H54 (cell line): Measurements from ENCODE around the gene ATP5F1A.
A peak's percentile ranks its signal among the peaks of the same experiment; 100 is the strongest.

ENCODE experiments used
- DNase-seq: peaks from one replicate; pipeline ENCODE4 v3.0.0; 2011; ENCODE audit warnings: low spot score, mixed read lengths; ENCODE audit not compliant: insufficient read length
- FAIRE-seq: peaks from 3 replicates; lab custom pipeline; 2011; peaks lifted over from hg19 to GRCh38; lab: Jason Lieb, UNC
- POLR2A ChIP-seq: IDR thresholded peaks from 2 replicates; pipeline ENCODE4 v1.6.1; 2011; ENCODE audit warnings: low read depth, mild to moderate bottlenecking, low read length

Gene ATP5F1A

DNA sequence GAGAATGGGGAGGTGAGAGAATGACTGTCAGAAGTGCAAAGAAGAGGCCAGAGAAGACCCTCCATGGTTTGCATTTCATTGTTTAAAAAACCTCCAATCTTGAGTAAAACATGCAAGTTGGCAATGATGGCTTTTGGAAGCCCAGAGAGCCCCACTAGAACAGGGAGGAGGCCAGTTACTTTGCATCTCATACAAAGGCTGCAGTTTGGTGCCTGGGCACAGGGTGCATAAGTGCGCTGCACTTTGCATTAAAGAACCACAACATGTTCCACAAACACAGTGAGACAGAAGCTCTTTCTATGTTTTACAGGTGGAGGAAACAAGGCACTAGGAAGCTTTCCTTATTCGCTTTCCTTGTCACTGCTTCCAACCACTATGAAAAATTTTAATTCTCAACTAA is 51.4 kb downstream of the ATP5F1A start:
- no peak for DNase-seq

DNA sequence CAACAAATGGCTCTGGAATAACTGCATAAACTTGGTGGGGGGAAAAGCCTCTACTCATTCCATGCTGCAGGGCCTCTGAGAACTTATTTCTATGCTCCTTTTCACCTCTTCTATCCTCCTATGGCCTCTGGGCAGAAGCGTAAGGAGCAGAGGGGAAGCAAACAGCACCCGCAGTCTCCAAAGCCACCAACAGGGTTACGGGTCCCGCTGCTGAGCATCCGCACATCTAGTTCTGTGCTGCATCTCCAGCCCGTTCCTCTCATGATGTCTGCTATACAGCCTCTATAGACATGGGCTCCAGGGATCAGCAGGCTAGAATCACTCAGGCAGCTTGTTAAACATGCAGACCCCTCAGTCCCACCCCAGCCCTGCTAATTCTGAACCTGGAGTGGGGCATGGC is 52.0 kb downstream of the ATP5F1A start:
- DNase-seq (no peak), FAIRE-seq (no peak)
- TF ChIP-seq POLR2A: no peak

More for the DNA sequence above, 51.4 kb downstream of the ATP5F1A start:
- TF ChIP-seq POLR2A: no peak
- no peak for FAIRE-seq

DNA sequence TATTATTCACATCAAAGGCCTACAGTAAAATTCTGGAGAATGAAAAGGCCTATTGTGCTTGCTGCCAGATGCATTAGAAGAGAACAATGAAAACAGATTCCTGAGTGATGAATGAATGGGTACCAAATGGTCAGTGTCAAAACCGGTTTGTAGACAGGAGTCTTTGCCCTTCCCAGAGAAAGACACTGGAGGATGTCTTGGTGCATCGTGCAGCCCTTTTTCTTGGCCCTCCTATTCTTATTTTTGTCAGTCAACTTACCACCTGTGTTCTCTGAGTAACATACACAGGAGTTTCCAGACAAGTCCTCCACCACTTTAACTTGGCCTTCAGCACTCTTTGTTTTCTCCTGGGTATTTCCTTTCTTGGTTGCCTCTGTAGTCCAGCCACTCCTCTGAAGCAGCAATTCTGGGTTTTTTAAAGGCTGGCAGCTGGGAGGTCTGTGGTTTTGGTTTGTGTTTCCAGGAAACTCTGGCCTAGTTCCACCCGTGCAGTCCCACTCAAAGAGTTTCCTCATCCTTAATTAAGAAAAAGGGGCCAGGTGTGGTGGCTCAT is 55.4 kb downstream of the ATP5F1A start:
- TF ChIP-seq POLR2A: no peak
- DNase-seq: no peak
- peak; percentile 72 for FAIRE-seq

- no peak for DNase-seq
- no peak for FAIRE-seq
- no peak for TF ChIP-seq POLR2A
Measured at GRCh38 chr18:46040747-46041104, 57.4 kb downstream of the ATP5F1A start.

DNA sequence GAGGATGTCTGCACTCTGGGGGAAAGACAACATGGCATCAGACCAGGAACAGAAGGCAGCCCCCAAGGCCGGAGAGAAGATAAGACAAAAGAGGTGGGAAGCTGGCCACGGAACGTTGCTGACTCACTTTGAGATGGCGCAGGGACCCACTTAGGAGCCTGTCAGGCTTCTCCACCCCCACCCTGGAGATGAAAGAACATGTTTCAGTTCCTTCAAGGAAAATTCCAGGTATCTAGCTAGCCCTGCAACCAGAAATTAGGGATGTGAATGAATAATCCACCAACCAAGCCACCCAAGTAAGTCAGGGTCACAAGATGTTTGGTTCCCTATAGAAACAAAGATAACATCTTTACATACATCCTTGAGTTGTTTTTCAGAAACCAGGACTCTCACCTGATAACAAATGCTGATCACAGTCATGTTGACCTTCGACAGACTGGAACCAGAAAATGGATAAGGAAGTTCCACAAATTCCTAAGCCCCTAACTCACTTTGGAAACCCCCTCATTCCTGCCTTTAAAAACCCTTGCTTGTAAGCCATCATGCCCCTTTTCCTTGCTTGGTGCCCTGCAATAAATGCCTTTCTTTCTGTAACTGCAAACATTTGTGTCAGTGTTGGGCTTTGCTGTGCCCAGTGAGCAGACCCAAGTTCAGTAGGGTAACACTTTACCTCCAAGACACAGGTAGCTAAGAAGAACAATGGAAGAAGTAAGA is 57.9 kb downstream of the ATP5F1A start:
- no peak for TF ChIP-seq POLR2A
- no peak for FAIRE-seq
- no peak for DNase-seq

DNA sequence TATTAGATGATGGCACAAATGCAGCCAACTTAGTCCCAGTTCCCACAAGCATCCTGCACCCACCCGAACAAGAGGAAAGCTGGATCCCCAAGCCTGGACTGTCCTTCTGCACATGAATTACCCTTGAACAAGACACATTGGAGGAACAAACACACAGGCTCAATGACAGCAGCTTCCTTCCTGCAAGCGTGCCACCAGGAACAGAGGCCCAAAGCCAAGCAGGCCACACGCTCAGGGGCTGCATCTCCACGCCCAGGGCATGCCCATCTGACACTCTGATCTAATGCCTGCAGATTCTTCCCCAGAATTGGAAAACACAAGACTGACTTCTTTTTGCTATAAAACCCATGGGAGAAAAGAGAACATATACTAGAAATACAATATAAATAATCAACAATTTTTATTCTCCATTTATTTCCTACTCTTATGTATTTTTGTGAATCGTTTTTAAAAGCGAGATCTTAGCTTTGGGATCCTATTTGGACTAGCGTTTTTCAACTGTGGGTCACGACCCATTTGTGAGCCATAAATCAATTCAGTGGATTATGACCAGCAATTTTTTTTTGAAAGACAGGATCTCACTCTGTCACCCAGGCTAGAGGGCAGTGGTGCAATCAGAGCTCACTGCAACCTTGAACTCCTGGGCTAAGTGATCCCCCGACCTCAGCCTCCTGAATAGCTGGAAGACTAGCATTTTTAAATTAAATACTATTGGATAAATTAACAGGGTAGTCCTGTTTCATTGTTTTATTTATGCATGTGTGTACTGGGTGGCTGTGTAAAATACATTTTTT is 60.4 kb downstream of the ATP5F1A start:
- FAIRE-seq (no peak), DNase-seq (no peak)
- TF ChIP-seq POLR2A: no peak

DNA sequence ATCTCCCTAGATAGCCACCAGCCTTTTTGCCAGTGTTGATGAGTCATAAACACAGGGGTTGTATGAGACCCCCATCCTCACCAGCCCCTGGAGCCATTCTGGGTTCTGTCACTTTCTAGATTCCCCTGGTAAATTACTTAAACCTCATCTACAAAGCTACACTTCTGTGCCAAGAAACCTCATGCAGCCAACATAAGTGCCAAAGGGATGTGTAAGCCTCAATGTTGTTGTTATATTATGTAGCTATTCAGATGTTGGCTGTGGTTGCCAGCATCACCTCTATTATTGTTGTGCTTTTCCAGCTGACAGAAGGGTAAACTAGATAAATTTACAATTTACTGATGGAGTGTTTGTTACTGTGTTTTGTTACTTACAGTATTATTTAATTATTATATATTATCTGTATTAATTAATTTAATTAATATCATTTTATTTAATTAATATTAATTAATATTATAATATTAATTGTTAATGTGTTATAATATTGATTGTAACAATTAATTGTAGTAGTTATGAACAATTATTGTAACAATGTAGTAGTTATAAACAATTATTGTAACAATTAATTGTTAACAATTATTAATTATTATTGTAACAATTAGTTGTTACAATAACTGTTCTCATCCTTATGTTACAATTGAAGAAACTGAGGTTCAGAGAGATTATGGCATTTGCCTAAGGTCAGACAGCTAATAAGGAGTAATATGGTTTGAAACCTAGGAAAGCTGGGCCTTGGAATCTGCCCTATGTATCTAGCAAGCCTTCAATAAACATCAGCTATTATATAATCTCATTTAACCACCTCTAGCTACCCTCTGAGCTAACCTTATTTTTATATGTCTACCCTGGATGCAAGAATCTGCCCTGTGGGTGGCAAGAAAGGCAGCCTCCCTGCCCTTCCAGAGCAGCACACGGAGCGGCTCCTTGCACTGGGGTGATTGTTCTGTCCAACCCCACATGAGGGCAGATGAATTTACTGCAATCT is 62.1 kb downstream of the ATP5F1A start:
- no peak for TF ChIP-seq POLR2A
- DNase-seq (peak; percentile 7), FAIRE-seq (no peak)

DNA sequence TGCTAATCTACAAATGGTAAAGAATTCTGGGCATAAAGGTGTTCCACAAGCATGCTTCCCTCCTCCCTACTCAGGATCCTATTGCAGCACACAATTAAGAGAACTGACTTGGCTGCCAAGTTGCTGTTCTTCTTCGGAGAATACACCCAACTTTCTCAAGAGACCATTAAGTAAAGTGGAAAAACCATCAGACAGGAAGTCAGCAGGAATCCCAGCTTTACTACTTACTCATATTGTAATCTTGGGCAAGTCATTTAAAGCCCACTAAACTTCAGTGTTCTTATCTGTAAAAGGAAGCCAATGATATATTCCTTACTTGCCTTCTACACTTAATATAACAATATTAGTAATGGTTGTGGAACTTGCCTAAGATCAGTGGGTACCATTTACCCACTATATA is 63.9 kb downstream of the ATP5F1A start:
- FAIRE-seq: no peak

GRCh38 chr18:46031741-46032140 is 66.4 kb downstream of the ATP5F1A start:
- DNase-seq (no peak), FAIRE-seq (no peak)
- TF ChIP-seq POLR2A: no peak

More for the DNA sequence above, 63.9 kb downstream of the ATP5F1A start:
- TF ChIP-seq POLR2A: no peak
- DNase-seq: no peak
